ENCODE measurements around the gene WHRN. TPM values are rescaled to one million over a fixed set of nuclear protein-coding genes. Genes with fewer than 3 reads are reported as not detected.
A peak's percentile ranks its signal among the peaks of the same experiment; 100 is the strongest.

The WHRN gene
- polyA plus RNA-seq, 3 donors, result 11.0 to 15.1 (median 13.6) TPM

- no peak for DNase-seq
Measured at GRCh38 chr9:114424126-114424525, 81.1 kb downstream of the WHRN start.

- DNase-seq, result no peak
Measured at GRCh38 chr9:114423181-114423580, 82.1 kb downstream of the WHRN start.

- no peak for DNase-seq
Measured at GRCh38 chr9:114421147-114421546, 84.1 kb downstream of the WHRN start.

- DNase-seq, result no peak
Measured at GRCh38 chr9:114419796-114420195, 85.5 kb downstream of the WHRN start.

GRCh38 chr9:114418053-114418452 lies 87.2 kb downstream of the WHRN start:
- no peak for DNase-seq

- DNase-seq, result no peak
Measured at GRCh38 chr9:114417511-114417910, 87.8 kb downstream of the WHRN start.

DNA sequence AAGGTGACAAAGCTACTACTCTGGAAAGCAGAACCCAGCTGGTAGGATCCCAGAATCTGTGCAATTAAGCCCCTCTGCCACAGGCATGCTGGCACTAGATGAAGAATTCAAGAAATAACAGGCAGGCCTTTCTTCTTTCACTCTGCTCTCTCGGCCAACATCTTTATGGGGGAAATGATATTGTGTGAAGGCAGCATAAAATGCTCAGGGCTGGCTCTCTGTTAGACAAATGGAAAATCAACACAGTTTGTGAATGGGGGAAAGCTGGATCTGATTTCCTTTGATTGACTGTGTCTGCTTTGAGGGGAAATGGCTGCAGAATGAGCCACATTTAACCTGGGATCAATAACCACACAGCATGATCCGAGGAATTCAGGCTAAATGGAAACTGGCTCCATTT lies 88.4 kb downstream of the WHRN start:
- DNase-seq, result no peak

DNA sequence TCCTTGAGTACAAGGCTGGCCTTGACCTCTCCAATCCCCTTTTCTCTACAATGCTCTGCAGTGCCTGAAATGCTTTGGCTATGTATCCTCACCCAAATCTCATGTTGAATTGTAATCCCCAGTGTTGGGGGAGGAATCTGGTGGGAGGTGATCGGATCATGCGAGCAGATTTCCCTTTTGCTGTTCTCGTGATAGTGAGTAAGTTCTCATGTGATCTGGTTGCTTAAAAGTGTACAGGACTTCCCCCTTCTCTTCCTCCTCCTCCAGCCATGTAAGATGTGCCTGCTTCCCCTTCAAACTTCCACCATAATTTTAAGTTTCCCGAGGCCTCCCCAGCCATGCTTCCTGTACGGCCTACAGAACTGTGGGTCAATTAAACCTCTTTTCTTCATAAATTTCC lies 89.0 kb downstream of the WHRN start:
- DNase-seq, result no peak

GRCh38 chr9:114414346-114414745 lies 90.9 kb downstream of the WHRN start:
- no peak for DNase-seq

GRCh38 chr9:114413861-114414301 lies 91.4 kb downstream of the WHRN start:
- DNase-seq, result peak; percentile 22

- DNase-seq, result no peak
Measured at GRCh38 chr9:114412048-114412683, 93.1 kb downstream of the WHRN start.

GRCh38 chr9:114411452-114411851 lies 93.8 kb downstream of the WHRN start:
- no peak for DNase-seq

DNA sequence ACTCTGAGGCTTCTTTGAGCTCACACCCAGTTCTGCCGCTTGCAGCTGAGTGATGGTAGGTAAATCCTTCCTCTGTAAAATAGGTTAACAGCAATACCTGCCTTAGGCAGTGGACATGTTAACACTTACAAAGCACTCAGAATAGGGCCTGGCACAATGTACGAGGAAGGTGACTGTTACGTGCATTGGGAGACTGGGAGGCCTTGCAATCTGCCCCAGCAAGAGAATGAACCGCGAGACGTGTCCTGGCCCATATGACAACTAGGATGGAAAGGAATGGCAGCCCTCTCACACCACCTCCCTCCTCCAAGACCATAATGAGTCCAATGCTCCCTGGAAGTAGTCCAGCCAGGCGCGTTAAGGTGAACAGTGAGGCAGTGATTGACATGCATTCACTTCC lies 94.4 kb downstream of the WHRN start:
- DNase-seq, result no peak

DNA sequence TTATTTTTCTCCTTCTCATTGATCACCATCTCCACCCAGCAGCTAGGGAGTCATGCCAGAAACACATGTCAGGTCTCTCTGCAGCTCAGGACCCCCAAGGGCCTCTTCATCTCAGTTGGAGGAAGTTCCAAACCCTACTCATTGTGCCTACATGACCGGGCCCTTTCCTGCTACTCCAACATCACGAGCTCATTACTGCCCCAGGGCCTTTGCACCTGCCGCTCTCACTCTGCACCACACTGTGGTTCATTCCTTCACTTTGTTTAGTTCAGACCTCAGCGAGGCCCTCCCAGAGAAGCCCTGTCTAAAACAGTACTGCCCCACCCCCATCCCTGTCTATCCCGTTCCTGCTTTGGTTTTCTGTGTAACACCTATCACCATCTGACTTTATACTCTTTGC lies 95.4 kb downstream of the WHRN start:
- no peak for DNase-seq

DNA sequence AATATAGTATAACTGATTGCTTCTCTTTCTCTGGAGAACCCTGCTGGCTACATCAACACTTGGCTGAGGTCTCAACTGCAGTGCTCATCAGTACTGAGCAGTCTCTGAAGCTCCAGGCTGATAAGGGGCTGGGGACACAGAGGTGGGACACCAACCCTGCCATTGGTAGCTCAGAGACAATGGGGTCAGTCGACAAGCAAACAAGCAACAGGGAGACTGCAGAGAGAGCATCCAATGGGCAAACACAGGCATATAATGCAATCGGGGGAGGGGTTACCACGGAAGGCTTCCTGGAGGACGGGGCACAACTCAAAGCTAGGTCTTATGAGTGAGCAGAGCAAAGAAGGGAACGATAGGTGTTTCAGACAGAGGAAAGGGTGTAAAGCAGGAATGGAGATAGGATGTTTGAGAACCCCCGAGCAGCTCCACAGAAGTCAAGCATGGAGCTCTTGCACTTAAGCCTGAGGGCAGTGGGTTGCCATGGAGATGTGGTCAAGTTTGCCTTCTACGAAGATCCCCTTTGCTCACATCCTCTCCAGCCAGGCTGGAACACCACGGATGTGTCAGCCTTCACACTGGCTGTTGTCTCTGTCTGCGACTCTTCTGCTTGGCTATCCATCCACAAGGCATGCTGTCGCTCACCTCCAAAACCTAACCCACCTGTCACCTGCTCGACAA lies 96.0 kb downstream of the WHRN start:
- DNase-seq, result no peak

DNA sequence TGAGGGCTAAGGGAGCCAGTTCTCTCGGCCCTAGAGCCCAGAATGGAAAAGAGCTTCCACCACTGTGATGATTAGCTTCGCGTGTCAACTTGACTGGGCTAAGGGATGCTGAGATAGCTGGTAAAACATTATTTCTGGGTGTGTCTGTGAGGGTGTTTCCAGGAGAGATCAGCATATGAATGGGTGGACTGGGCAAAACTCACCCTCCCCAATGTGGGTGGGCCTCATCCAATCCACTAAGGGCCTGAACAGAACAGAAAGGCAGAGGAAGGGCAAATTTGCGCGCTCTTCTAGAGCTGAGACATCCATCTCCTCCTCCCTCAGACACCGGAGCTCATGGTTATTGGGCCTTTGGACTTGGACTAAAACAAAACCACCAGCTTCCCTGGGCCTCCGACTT lies 96.6 kb downstream of the WHRN start:
- DNase-seq, result no peak

DNA sequence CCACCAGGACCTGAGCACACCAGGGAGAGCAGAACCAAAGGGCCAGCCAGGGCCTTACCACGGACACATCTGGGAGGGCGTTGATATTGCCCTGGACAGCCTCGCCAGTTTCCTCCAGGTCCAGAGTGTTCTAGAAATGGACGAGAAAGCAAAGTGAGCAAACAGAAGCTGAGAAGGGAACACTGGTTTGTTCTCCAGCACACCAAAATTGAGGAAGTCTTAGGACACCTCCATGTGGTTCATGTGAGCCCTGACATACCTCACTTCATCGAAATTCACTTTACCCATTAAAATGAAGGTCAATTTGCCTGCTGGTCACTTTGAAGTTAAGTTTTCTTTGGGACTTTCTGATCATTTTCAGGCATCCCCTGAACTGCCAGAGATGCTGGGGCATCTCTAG lies 97.4 kb downstream of the WHRN start:
- no peak for DNase-seq

DNA sequence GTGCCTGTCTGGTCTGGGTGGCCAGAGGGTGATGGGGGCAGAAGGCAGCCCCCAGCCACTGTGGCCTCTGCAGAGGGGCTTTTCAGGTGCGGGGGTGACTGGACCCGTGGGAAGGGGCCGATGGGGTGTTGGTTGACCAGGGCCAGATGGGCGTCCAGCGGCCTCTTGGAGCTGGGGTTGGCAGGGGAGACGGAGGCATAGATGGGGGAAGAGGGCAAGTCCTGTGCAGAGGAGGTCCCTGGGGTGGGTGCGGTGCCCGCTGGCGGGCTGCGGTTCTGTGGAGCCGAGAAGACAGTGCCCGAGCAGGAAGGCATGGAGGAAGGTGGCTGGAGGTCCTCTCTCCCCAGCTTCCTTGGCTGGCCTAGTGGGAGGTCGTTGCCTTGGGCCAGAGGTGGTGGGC lies 98.8 kb downstream of the WHRN start:
- no peak for DNase-seq

DNA sequence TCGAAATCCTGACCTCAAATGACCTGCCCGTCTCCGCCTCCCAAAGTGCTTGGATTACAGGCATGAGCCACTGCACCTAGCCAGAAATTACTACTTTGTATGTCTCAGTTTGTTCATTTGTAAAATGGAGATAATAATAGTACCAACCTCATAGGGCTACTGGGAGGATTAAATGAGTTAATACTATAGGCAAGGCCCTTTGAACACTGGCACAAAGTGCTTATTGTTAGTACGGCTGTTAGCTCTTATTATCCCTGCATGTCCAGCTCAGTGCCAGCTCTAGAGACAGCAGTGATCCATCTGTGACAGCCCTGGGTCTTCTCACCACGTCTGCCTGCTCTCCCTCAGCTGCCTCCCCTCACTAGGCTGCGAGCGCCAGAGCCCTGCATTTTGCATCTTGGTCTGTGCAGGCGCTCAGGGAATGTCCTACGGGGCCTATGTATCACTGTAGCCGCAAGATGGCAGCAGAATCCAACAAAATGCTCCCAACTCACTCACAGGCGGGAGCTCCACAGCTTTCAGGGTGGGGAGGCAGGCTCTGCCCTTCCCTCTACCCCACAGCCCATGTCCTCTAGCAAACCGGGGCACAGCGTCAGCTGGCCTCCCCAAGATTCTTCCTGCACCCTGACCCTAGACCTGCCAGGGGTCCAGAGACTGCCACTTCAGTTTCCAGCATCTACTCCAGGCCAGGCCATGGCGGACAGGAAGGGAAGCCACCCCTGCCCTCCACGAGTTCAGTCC lies 99.8 kb downstream of the WHRN start:
- peak; percentile 74 for DNase-seq

DNA sequence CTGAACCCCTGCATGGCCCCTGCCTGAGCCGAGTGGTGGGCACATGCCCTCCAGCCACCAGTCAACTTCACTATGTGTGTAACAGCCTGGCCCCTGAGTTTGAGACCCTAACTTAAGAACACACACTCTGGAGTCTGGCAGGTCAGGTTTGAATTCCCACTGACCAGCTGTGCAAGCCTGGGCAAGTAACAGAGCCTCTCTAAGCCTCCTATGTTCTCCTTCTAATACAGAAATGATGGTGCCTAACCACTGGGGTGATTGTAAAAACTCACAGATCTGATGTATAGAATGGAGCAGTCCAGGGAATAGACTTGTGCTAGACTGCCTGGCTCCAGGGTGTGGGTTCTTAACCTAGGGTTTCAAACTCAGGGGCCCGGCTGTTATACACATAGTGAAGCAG lies 100.7 kb downstream of the WHRN start:
- no peak for DNase-seq

- no peak for DNase-seq
Measured at GRCh38 chr9:114403153-114403756, 102.0 kb downstream of the WHRN start.

DNA sequence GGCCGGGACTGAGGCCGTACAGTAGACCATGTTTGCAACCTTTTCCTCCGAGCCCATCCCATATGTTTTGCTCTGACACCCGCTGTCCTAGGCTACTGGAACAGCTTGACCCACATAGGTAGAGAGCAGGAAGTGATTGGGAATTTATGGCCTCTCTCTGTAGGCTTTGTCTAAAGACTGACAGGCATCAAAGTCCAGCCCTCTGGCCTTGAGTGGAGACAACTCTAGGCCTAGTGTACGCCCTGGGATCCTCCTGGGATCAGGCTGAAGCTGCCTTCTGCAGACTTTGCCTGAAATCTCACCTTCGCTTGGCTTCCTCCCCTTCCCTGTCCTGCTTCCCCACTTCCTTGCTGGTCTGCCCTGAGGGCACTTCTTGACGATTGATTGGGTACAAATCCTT lies 103.9 kb downstream of the WHRN start:
- no peak for DNase-seq

- no peak for DNase-seq
Measured at GRCh38 chr9:114400772-114401171, 104.5 kb downstream of the WHRN start.

Measured in renal pelvis (tissue), 4 donors.